H9 (cell line): ENCODE measurements around the gene OTOGL. TPM values are rescaled to one million over a fixed set of nuclear protein-coding genes. Genes with fewer than 3 reads are reported as not detected.

Experiments
- DNase-seq: peaks from one replicate; pipeline ENCODE4 v3.0.0-alpha.2; 2017
- H2AFZ ChIP-seq: one replicate; pipeline ENCODE4 v1.6.1; 2013; ENCODE audit warnings: mild to moderate bottlenecking, low read length, control low read depth, moderate library complexity
- H2AK5ac ChIP-seq: 2 replicates; pipeline ENCODE4 v1.6.1; 2013; ENCODE audit warnings: low read length, control low read depth, mixed read lengths; ENCODE audit not compliant: insufficient read length
- H2BK120ac ChIP-seq: one replicate; pipeline ENCODE4 v1.6.1; 2013; ENCODE audit warnings: low read depth, mild to moderate bottlenecking, low read length, control low read depth, inconsistent platforms; ENCODE audit not compliant: poor library complexity, severe bottlenecking
- H2BK12ac ChIP-seq: 2 replicates; pipeline ENCODE4 v1.6.1; 2013; ENCODE audit warnings: low read length, control low read depth, mixed read lengths, low read depth; ENCODE audit not compliant: insufficient read length
- H2BK15ac ChIP-seq: 2 replicates; pipeline ENCODE4 v1.6.1; 2013; ENCODE audit warnings: low read depth, low read length, control low read depth
- H2BK20ac ChIP-seq: one replicate; pipeline ENCODE4 v1.6.1; 2013; ENCODE audit warnings: low read depth, mild to moderate bottlenecking, low read length, control low read depth, inconsistent platforms; ENCODE audit not compliant: poor library complexity, severe bottlenecking
- H2BK5ac ChIP-seq: 2 replicates; pipeline ENCODE4 v1.6.1; 2013; ENCODE audit warnings: low read length, control low read depth, mixed read lengths; ENCODE audit not compliant: insufficient read length
- H3K14ac ChIP-seq: 2 replicates; pipeline ENCODE4 v1.6.1; 2013; ENCODE audit warnings: low read length, control low read depth; ENCODE audit not compliant: insufficient read depth
- H3K18ac ChIP-seq: 2 replicates; pipeline ENCODE4 v1.6.1; 2013; ENCODE audit warnings: low read depth, mild to moderate bottlenecking, mixed read lengths, low read length, control low read depth; ENCODE audit not compliant: insufficient read length
- H3K23ac ChIP-seq: 2 replicates; pipeline ENCODE4 v1.6.1; 2013; ENCODE audit warnings: low read length, control low read depth, mixed read lengths, low read depth; ENCODE audit not compliant: insufficient read length
- H3K23me2 ChIP-seq: 2 replicates; pipeline ENCODE4 v1.6.1; 2013; ENCODE audit warnings: low read depth, mild to moderate bottlenecking, mixed read lengths, low read length, control low read depth; ENCODE audit not compliant: insufficient read length, poor library complexity, severe bottlenecking
- H3K27ac ChIP-seq: 2 replicates; pipeline ENCODE4 v1.5.1; 2013; ENCODE audit warnings: low read length, control low read depth, mixed read lengths, low read depth; ENCODE audit not compliant: insufficient read length
- H3K27me3 ChIP-seq: 2 replicates; pipeline ENCODE4 v1.6.1; 2013; ENCODE audit warnings: low read length, control low read depth, inconsistent platforms; ENCODE audit not compliant: insufficient read depth
- H3K4ac ChIP-seq: 2 replicates; pipeline ENCODE4 v1.6.1; 2013; ENCODE audit warnings: low read depth, mild to moderate bottlenecking, control low read depth, inconsistent platforms, low read length, moderate library complexity
- H3K4me1 ChIP-seq: 2 replicates; pipeline ENCODE4 v1.6.1; 2013; ENCODE audit warnings: low read length, control low read depth, inconsistent platforms; ENCODE audit not compliant: insufficient read depth
- H3K4me2 ChIP-seq: 2 replicates; pipeline ENCODE4 v1.6.1; 2013; ENCODE audit warnings: low read length, control low read depth, mixed read lengths; ENCODE audit not compliant: insufficient read length, insufficient read depth
- H3K56ac ChIP-seq: 2 replicates; pipeline ENCODE4 v1.6.1; 2013; ENCODE audit warnings: low read depth, mild to moderate bottlenecking, mixed read lengths, low read length, control low read depth; ENCODE audit not compliant: insufficient read length
- H3K79me1 ChIP-seq: 2 replicates; pipeline ENCODE4 v1.6.1; 2013; ENCODE audit warnings: low read depth, mild to moderate bottlenecking, moderate library complexity, low read length, control low read depth, inconsistent platforms; ENCODE audit not compliant: insufficient read depth, poor library complexity, severe bottlenecking
- H3K79me2 ChIP-seq: 2 replicates; pipeline ENCODE4 v1.6.1; 2013; ENCODE audit warnings: low read length, control low read depth, inconsistent platforms; ENCODE audit not compliant: insufficient read depth
- H3K9ac ChIP-seq: 2 replicates; pipeline ENCODE4 v1.6.1; 2013; ENCODE audit warnings: low read length, control low read depth, mixed read lengths; ENCODE audit not compliant: insufficient read length; ENCODE audit errors: extremely low read depth
- H3K9me3 ChIP-seq: one replicate; pipeline ENCODE4 v1.6.1; 2013; ENCODE audit warnings: low read depth, low read length, inconsistent platforms; ENCODE audit not compliant: control insufficient read depth
- H3T11ph ChIP-seq: one replicate; pipeline ENCODE4 v1.6.1; 2013; ENCODE audit warnings: mild to moderate bottlenecking, low read length, control low read depth, inconsistent platforms
- H4K20me1 ChIP-seq: one replicate; pipeline ENCODE4 v1.6.1; 2013; ENCODE audit not compliant: control insufficient read depth, insufficient read length, insufficient read depth
- H4K5ac ChIP-seq: 2 replicates; pipeline ENCODE4 v1.6.1; 2013; ENCODE audit warnings: low read depth, mild to moderate bottlenecking, mixed read lengths, low read length, control low read depth; ENCODE audit not compliant: insufficient read length
- H4K8ac ChIP-seq: replicated peaks from 2 replicates; pipeline ENCODE4 v1.6.1; 2013; ENCODE audit warnings: low read length, control low read depth, mixed read lengths, low read depth; ENCODE audit not compliant: insufficient read length
- H4K91ac ChIP-seq: 2 replicates; pipeline ENCODE4 v1.6.1; 2013; ENCODE audit warnings: low read depth, mild to moderate bottlenecking, moderate library complexity, mixed read lengths, low read length, control low read depth; ENCODE audit not compliant: insufficient read length
- H3K27ac Mint-ChIP-seq, 3 experiments: 2 replicates in 2 of 3; 3 replicates in 1 of 3; pipeline ENCODE4 v1.8.0; 2020 to 2021; ENCODE audit warnings: mixed read lengths in 3 of 3, mild to moderate bottlenecking in 1 of 3, moderate library complexity in 1 of 3
- H3K27me3 Mint-ChIP-seq: 2 replicates; pipeline ENCODE4 v1.8.0; 2021; ENCODE audit warnings: low read depth, mild to moderate bottlenecking, moderate library complexity, mixed read lengths
- H3K36me3 Mint-ChIP-seq, 3 experiments: 2 replicates in 2 of 3; 3 replicates in 1 of 3; pipeline ENCODE4 v1.8.0; 2020 to 2021; ENCODE audit warnings: low read depth in 3 of 3, mixed read lengths in 3 of 3; ENCODE audit not compliant: insufficient read depth in 1 of 3
- H3K4me1 Mint-ChIP-seq, 2 experiments: 2 replicates each; pipeline ENCODE4 v1.8.0; 2020; ENCODE audit warnings: mixed read lengths in 2 of 2
- H3K4me3 Mint-ChIP-seq, 2 experiments: 2 replicates in 1 of 2; 3 replicates in 1 of 2; pipeline ENCODE4 v1.8.0; 2020 to 2021; ENCODE audit warnings: mild to moderate bottlenecking in 2 of 2, mixed read lengths in 2 of 2, moderate library complexity in 1 of 2
- H3K9me3 Mint-ChIP-seq, 2 experiments: 2 replicates in 1 of 2; 3 replicates in 1 of 2; pipeline ENCODE4 v1.8.0; 2020; ENCODE audit warnings: mild to moderate bottlenecking in 2 of 2, mixed read lengths in 2 of 2, moderate library complexity in 1 of 2
- CTCF ChIP-seq: fragments of 200-600 bp; sonication (generic); conservative IDR thresholded peaks from 3 replicates; pipeline ENCODE4 v1.8.0; 2021; ENCODE audit warnings: antibody characterized with exemption, mild to moderate bottlenecking
- WGBS: extraction: QIAGEN DNeasy Blood & Tissue Kit; methylation state at CpG from one replicate; pipeline ENCODE4 v1.1.7; 2013; ENCODE audit warnings: missing lambda C conversion rate, low lambda C conversion rate, mixed read lengths; ENCODE audit not compliant: insufficient read length; ENCODE audit errors: extremely low coverage; 5-methylcytosine and 5-hydroxymethylcytosine counted together
- total RNA-seq: library from RNA; stranded (reverse); gene quantifications from 2 replicates; pipeline ENCODE4 v1.2.1, GENCODE V29; 2021

The OTOGL gene
- total RNA-seq, 1 experiment from 2014 or later, result 0.11 TPM

- Mint-ChIP-seq H3K4me3 (no peak overlapping the region), H3K27me3 (no peaks in the 10 kb centered on the region), H3K27ac (no peak overlapping the region), H3K9me3 (no peaks in the 10 kb centered on the region), H3K36me3 (no peaks in the 10 kb centered on the region), H3K4me1 (peaks cover 5 to 6% of the 10 kb centered on the region in 2 experiments)
- H2BK12ac ChIP-seq, result no peak overlapping the region
- no peak overlapping the region for H3K27ac ChIP-seq
- no peaks in the 10 kb centered on the region for H3K79me2 ChIP-seq
- no peak overlapping the region for H3K4me2 ChIP-seq
- H3K9me3 ChIP-seq, result no peaks in the 10 kb centered on the region
- H3K4ac ChIP-seq, result no peak overlapping the region
- no peak overlapping the region for H2BK5ac ChIP-seq
- WGBS, result no CpG with 5 or more reads among the region's 1 CpG
- H3K79me1 ChIP-seq, result no peaks in the 10 kb centered on the region
- H3K18ac ChIP-seq, result no peak overlapping the region
- H2BK120ac ChIP-seq, result no peak overlapping the region
- no peak overlapping the region for H3K14ac ChIP-seq
- H3K4me1 ChIP-seq, result no peaks in the 10 kb centered on the region
- DNase-seq, result no peak
- no peak overlapping the region for H3K9ac ChIP-seq
- H2BK20ac ChIP-seq, result no peak overlapping the region
- H2AK5ac ChIP-seq, result no peak overlapping the region
- H2BK15ac ChIP-seq, result no peak overlapping the region
- no peak overlapping the region for H4K91ac ChIP-seq
- H3T11ph ChIP-seq, result no peak overlapping the region
- H3K23me2 ChIP-seq, result no peaks in the 10 kb centered on the region
- TF ChIP-seq CTCF, result no peak
- H4K5ac ChIP-seq, result no peak overlapping the region
- no peaks in the 10 kb centered on the region for H3K27me3 ChIP-seq
- no peaks in the 10 kb centered on the region for H4K20me1 ChIP-seq
- H3K56ac ChIP-seq, result no peak overlapping the region
- no peak overlapping the region for H3K23ac ChIP-seq
- no peak overlapping the region for H4K8ac ChIP-seq
- H2AFZ ChIP-seq, result no peak overlapping the region
Observed at GRCh38 chr12:80205960-80206359, 106.6 kb downstream of the OTOGL start.
